Thyroid gland (tissue), 4 donors: ENCODE data around the gene SREBF1.

Source experiments
- POLR2A ChIP-seq, 2 donors: fragments of 450-650 bp; IDR thresholded peaks; one replicate each; pipeline ENCODE4 v1.6.1; 2017; ENCODE audit warnings: antibody characterized with exemption in 2 of 2, mild to moderate bottlenecking in 2 of 2, moderate library complexity in 1 of 2
- TF ChIP-seq, protein P1 (sequence below), 6 experiments: fragments of 200-600 bp in 3 of 6; fragments of 450-650 bp in 3 of 6; sonication (generic) in 3 of 6; IDR thresholded peaks; one replicate each; pipeline ENCODE4 v1.5.1; 2016 to 2019; ENCODE audit warnings: antibody characterized with exemption in 6 of 6, mild to moderate bottlenecking in 2 of 6, inconsistent platforms in 1 of 6, moderate library complexity in 1 of 6

DNA sequence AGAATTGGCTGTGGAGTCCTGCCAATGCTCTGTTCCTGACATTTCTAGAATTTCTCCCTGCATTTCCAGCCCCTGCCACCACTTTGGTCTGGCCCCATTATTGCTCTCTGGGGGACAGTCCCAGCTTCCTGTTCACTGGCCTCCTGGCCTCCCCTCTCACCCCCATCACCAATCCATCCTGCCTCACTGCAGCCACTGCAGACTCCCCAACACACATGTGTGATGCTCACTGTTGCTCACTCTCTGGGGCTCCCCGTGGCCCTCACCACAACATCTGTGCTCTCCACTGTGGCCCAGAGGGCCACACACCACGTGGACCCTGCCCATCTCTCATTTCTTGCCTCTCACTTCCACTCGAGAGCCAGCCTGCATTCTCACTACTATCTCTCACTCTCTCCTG is 64.6 kb downstream of the SREBF1 start:
- TF ChIP-seq, protein P1, sequence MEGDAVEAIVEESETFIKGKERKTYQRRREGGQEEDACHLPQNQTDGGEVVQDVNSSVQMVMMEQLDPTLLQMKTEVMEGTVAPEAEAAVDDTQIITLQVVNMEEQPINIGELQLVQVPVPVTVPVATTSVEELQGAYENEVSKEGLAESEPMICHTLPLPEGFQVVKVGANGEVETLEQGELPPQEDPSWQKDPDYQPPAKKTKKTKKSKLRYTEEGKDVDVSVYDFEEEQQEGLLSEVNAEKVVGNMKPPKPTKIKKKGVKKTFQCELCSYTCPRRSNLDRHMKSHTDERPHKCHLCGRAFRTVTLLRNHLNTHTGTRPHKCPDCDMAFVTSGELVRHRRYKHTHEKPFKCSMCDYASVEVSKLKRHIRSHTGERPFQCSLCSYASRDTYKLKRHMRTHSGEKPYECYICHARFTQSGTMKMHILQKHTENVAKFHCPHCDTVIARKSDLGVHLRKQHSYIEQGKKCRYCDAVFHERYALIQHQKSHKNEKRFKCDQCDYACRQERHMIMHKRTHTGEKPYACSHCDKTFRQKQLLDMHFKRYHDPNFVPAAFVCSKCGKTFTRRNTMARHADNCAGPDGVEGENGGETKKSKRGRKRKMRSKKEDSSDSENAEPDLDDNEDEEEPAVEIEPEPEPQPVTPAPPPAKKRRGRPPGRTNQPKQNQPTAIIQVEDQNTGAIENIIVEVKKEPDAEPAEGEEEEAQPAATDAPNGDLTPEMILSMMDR (IDR thresholded peaks at IDR 0.05): no peak
- no peak for TF ChIP-seq POLR2A (IDR thresholded peaks at IDR 0.05)
